ENCODE data around the gene REEP1. TPM values are rescaled to one million over a fixed set of nuclear protein-coding genes. Genes with fewer than 3 reads are reported as not detected.

Gene REEP1
- total RNA-seq, 1 donor from 2014 or later = 12.0 TPM

DNA sequence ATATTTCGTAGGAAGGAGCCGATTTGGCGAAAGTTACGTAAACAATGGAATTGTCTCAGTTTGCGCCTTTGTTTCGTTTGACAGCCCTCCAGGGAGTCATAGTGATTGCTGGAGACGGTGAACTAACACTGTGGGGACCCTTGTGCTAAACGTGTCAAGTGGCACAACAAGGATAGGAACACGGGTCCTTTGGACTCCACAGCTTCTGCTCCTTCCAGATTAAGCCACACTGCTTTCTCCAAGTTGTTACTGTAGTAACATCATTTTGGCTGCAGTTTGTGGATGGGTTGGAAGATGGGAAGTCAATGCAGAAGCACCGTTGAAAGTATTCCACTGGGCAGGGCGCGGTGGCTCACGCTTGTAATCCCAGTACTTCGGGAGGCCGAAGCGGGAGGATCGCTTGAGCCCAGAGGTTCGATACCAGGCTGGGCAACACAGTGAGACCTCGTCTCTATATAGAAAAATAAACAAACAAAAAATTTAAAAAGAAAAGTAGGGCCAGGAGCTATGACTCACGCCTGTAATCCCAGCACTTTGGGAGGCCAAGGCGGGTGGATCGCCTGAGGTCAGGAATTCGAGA is 141.5 kb downstream of the REEP1 start:
- H3K27me3 Mint-ChIP-seq = no peaks in the 10 kb centered on the region
- H3K36me3 Mint-ChIP-seq (ENCODE audit: insufficient read depth) = peaks cover 2% of the 10 kb centered on the region
- peak overlapping the region; percentile 94 for H3K4me3 Mint-ChIP-seq (ENCODE audit: low read depth)
- no peak for TF ChIP-seq CTCF (IDR thresholded peaks at IDR 0.05; ENCODE audit: unreplicated experiment)
- peak overlapping the region; percentile 95 for H3K27ac Mint-ChIP-seq
- H3K9me3 Mint-ChIP-seq (ENCODE audit: low read depth) = no peaks in the 10 kb centered on the region
- DNase-seq (ENCODE audit: low spot score, unreplicated experiment) = no peak
- H3K4me1 Mint-ChIP-seq (ENCODE audit: low read depth) = peaks cover 26% of the 10 kb centered on the region

DNA sequence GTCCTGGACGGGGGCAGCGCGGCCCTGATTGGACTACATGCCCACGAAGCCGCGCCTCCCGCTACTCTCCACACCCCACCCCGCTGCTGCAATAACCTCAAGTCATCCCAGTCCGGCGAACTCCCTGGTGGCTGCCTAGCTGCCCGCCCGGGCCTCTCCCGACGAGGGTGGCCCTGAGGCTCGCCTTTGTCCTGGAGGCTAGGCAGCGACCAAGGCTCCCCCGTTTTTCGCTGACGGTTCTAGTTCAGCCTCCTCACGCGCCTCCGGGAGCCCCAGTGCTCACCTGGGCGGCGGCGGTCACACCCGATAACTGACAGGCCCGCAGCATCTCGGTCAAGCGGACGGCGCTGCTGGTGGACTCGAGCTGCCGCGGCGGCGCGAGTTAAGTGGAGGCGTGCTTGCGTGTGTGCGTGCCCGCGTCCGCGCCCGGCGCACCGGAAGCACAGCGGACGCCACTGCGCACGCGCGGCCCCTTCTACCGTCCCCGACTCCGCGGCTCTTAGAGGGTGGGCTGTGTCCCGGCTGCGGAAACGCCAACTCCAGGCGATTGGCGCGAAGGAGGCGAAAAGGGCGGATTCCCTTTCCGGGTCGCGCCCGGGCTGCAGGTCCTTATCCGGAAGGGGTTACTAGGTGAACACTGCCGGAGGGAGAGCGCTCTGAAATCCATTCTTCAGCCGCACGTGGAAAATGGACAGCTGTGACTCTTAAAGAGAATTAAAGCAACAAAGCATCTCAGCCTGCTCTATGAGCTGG is 142.2 kb downstream of the REEP1 start, which contains the start of gene IMMT:
TSS of gene IMMT (minus strand) at position 408 of the 753 bp plus-strand sequence. CDS start at position 328, 80 bp downstream.
- peak; percentile 90 for DNase-seq (ENCODE audit: low spot score, unreplicated experiment)
- Mint-ChIP-seq H3K36me3 (ENCODE audit: insufficient read depth) (peaks cover 4% of the 10 kb centered on the region), H3K9me3 (ENCODE audit: low read depth) (no peaks in the 10 kb centered on the region), H3K27me3 (no peaks in the 10 kb centered on the region), H3K27ac (peak within 1 kb of the TSS; percentile 95), H3K4me1 (ENCODE audit: low read depth) (peaks cover 22% of the 10 kb centered on the region), H3K4me3 (ENCODE audit: low read depth) (peak within 1 kb of the TSS; percentile 94)
- no peak for TF ChIP-seq CTCF (IDR thresholded peaks at IDR 0.05; ENCODE audit: unreplicated experiment)

DNA sequence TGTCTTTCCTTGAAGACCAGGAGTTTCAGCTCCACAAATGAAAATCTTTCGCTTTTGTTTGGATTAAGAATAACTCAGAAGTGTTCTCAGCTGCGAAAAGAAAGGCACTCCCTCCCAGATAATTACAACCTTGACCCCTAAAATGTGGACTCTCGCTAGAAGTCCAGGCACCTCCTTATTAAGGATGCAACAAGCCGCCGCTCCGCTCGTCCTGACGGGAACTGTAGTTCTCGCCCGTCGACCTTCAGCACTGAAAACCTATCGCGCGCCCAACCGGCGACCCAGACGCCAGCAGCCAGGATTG is 142.7 kb downstream of the REEP1 start:
- peaks cover 6% of the 10 kb centered on the region for H3K36me3 Mint-ChIP-seq (ENCODE audit: insufficient read depth)
- H3K9me3 Mint-ChIP-seq (ENCODE audit: low read depth) = no peaks in the 10 kb centered on the region
- peak overlapping the region; percentile 95 for H3K27ac Mint-ChIP-seq
- no peak for DNase-seq (ENCODE audit: low spot score, unreplicated experiment)
- H3K27me3 Mint-ChIP-seq = no peaks in the 10 kb centered on the region
- H3K4me1 Mint-ChIP-seq (ENCODE audit: low read depth) = peaks cover 22% of the 10 kb centered on the region
- TF ChIP-seq CTCF (IDR thresholded peaks at IDR 0.05; ENCODE audit: unreplicated experiment) = no peak
- H3K4me3 Mint-ChIP-seq (ENCODE audit: low read depth) = peak overlapping the region; percentile 94

DNA sequence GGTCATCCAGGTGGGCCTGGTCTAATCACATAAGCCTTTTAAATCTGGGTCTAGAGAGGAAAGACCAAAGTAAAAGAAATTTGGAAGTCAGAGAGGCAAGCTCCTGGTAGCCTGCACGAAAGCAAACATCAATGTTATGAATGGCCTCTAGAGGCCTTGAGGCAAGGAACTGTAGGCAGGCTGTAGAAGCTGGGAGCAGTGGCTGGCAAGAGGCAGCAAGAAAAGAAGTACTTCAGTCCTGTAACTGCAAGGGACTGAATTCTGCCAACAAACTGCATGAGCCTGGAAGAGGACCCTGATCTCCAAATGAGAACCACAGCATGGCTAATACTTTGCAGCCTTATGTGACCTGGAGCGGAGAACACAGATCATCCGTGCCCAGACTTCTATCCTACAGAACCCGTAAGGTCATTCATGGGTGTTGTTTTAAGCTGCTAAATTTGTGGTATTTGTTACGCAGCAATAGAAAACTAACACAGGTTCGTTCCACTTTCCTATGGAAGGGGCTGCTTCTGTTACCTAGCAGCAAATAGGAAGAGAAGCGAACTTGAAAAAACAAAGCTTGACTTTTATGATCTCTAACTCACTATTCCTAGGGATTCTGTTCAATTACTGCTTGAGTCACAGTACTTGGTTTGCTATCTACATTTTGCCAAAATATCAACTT is 143.4 kb downstream of the REEP1 start:
- DNase-seq (ENCODE audit: low spot score, unreplicated experiment) = no peak
- no peak for TF ChIP-seq CTCF (IDR thresholded peaks at IDR 0.05; ENCODE audit: unreplicated experiment)
- Mint-ChIP-seq H3K36me3 (ENCODE audit: insufficient read depth) (peaks cover 6% of the 10 kb centered on the region), H3K4me1 (ENCODE audit: low read depth) (peaks cover 20% of the 10 kb centered on the region), H3K9me3 (ENCODE audit: low read depth) (no peaks in the 10 kb centered on the region), H3K4me3 (ENCODE audit: low read depth) (peak overlapping the region; percentile 94), H3K27me3 (no peaks in the 10 kb centered on the region), H3K27ac (peak overlapping the region; percentile 95)

- no peaks in the 10 kb centered on the region for H3K9me3 Mint-ChIP-seq (ENCODE audit: low read depth)
- TF ChIP-seq CTCF (IDR thresholded peaks at IDR 0.05; ENCODE audit: unreplicated experiment) = no peak
- peaks cover 6% of the 10 kb centered on the region for H3K36me3 Mint-ChIP-seq (ENCODE audit: insufficient read depth)
- no peak for DNase-seq (ENCODE audit: low spot score, unreplicated experiment)
- no peak overlapping the region for H3K4me3 Mint-ChIP-seq (ENCODE audit: low read depth)
- H3K27ac Mint-ChIP-seq = no peak overlapping the region
- peaks cover 16% of the 10 kb centered on the region for H3K4me1 Mint-ChIP-seq (ENCODE audit: low read depth)
- no peaks in the 10 kb centered on the region for H3K27me3 Mint-ChIP-seq
These were observed 147.5 kb downstream of the REEP1 start for GRCh38 chr2:86189782-86190416.
